ENCODE measurements around the gene CCDC137.

CCDC137 gene

DNA sequence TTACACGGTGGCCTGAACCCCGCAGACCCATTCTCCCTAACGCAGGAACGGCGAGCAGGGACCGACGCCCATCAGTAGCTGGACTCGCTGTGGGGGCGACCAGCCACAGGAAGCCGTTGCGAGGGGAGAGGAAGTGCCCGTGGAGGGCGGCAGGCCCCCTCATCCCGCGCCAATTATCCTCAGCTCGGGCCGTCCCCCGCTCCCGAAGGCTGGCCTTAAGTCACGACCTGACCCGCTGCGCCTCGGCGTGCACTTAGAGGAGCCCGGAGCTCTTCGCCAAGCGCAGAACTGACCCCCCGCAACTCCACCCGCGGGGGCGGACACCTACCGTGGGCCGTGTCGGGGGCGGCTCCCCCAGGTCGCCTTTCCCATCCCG, 16.7 kb downstream of the CCDC137 start:
- DNase-seq (ENCODE audit: low read depth in 2 of 2): no peak

DNA sequence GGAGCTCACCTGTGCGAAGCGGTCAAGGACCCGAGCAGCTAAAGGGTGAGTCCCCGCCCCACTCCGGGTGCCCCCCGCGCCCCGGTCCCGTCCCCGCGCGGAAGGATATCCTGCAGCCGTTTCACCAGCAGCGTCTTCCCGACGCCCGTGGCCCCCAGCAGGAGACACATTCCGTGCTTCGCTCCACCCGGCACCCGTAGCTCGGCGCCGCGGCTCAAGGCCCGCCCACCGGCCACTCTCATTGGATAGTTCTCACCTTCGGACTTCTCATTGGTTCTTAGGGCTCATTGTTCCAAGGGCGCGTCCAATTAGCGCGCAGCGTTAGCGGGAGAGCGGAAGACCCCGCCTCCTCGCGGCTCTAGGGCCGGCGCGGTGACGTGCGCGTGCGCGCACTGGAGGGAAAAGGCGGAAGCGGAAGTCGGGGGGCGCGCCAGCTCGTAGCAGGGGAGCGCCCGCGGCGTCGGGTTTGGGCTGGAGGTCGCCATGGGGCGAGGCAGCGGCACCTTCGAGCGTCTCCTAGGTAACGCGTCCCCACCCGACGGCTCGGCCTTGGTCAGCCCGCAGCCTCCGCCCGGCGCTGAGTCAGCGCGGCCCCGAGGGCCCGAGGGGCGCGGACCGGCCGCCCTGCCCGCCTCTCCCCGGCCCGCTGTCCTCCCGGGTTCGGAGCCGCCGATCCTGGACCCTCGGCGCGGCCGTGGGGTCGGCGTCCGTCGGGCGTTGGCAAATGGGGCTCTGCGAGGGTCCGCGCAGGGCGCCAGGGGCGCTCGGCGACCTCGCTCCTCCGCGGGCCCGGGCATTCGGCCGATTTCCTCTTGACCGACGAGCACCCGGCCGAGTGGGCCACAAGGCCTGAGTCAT, 17.3 kb downstream of the CCDC137 start, which contains the start of the genes ARL16 and HGS:
TSS of gene ARL16 (minus strand) at position 214 of the 858 bp plus-strand sequence. CDS start at position 170, 44 bp downstream.
TSS of gene HGS (plus strand) at position 428 of the 858 bp plus-strand sequence. CDS start at position 484, 56 bp downstream.
- peak; percentile 95 to 97 for DNase-seq (ENCODE audit: low read depth in 2 of 2)

- no peak for DNase-seq (ENCODE audit: low read depth in 2 of 2)
Measured at GRCh38 chr17:81684442-81684911, 17.9 kb downstream of the CCDC137 start.

DNA sequence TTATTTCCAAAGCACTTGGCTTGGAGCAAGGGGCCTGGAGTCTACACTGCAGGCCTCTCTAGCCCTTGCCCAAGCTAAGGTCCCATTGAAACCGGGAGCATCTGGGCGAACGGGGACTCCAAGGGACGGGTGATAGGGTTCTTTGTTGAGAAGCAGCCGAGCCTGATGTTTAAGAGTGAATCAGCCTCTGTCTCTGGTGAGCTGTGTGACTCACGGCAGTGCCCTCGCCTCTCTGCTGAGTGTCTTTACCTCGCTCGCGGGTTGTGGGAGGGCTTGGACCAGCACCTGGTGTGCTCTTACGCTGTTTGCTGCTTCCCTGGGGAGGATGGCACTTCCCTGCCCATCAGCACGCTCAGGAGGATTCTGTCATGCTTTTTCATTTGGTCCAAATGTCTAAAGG, 18.6 kb downstream of the CCDC137 start:
- peak; percentile 42 to 58 for DNase-seq (ENCODE audit: low read depth in 2 of 2)

GRCh38 chr17:81686614-81687013, 20.1 kb downstream of the CCDC137 start:
- DNase-seq (ENCODE audit: low read depth in 2 of 2): no peak

DNA sequence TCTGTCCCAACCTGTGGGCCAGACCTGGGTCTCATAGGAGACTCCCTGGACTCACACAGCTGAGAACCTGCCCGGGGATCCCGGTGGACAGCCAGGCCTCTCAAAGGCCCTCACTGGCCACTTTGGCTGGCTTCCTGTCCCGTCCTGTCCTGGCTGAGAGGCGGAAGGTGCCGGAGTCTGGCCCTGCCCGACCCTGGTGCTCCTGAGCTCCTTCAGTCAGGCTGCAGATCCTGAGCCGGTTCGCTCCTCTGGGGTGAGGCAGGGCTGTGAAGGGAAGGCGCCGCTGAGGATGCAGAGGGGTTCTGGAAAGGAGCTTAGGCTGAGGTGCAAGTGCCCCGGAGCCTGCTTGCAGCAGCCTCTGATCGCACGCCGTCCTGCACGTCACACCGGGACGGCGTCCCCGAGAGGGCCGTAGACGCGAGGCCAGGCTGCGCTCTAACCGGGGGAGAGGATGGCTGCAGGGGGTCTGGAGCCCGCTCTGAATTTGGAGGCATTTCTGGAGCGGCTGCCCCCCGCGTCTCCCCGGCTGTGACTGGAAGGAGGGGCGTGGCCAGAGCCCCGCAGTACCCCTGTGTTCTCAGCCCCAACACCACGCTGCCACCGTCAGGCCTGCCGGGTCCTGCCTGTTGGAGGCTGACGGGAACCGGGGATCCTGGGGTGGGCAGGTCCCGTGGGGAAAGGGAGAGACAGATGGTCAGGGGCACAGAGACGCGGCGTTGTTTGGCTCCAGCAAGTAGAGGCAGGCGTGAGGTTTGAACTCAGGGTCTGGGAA, 21.4 kb downstream of the CCDC137 start:
- no peak for DNase-seq (ENCODE audit: low read depth in 2 of 2)

GRCh38 chr17:81688616-81689015, 22.1 kb downstream of the CCDC137 start:
- no peak for DNase-seq (ENCODE audit: low read depth in 2 of 2)

- no peak for DNase-seq (ENCODE audit: low read depth in 2 of 2)
Measured at GRCh38 chr17:81690066-81690465, 23.5 kb downstream of the CCDC137 start.

DNA sequence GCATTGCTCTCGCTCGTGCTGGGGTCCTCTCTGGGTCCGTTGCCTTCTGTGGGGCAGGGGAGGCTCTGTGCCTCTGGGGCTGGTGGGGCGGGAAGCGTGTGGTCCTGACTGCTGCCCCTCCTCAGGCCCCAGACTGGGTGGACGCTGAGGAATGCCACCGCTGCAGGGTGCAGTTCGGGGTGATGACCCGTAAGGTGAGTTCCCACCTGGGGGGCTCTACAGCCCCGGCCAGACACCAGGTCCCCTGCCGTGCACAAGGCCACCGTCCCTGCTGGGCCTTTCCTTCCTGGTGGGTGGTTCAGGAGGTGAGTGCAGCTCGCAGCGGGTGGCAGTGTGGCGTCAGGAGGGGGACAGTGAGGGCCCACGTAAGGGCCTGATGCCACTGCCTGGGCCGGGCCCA, 24.0 kb downstream of the CCDC137 start:
- no peak for DNase-seq (ENCODE audit: low read depth in 2 of 2)

DNA sequence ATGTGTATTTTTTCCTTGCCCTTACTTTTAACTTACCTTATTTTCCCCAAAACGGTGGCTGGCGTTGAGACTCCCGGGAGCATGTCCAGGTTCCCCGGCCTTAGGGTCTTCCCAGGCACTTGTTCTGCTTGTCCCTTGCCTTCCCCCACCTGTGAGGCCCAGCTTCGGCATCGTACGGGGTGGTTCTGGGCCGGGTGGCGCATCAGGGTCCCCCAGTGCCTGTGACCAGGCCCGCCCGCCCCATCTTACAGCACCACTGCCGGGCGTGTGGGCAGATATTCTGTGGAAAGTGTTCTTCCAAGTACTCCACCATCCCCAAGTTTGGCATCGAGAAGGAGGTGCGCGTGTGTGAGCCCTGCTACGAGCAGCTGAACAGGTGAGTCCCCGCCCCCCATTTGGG, 24.7 kb downstream of the CCDC137 start:
- no peak for DNase-seq (ENCODE audit: low read depth in 2 of 2)

DNA sequence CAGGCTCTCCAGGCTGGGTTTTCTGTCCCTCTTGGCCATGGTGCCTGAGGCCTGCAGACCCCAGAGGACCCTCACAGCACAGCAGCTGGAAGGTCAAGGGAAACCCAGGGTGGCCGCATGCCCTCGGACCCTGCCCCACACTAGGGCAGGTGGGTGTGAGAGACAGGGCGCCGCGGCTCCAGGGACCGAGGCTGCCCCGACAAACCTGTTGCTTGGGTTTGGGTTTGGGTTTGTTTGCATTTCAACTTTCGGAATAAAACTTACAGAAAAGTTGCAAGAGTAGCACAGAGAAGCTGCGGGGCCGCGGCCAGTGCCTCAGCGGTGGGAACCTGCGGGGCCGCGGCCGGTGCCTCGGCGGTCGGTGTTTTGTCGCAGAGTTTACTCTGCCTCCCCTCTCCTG, 25.1 kb downstream of the CCDC137 start:
- DNase-seq (ENCODE audit: low read depth in 2 of 2): no peak

- DNase-seq (ENCODE audit: low read depth in 2 of 2): no peak
Measured at GRCh38 chr17:81693509-81694210, 27.1 kb downstream of the CCDC137 start.

- no peak for DNase-seq (ENCODE audit: low read depth in 2 of 2)
Measured at GRCh38 chr17:81694810-81695209, 28.3 kb downstream of the CCDC137 start.

GRCh38 chr17:81695211-81695610, 28.7 kb downstream of the CCDC137 start:
- DNase-seq (ENCODE audit: low read depth in 2 of 2): no peak

DNA sequence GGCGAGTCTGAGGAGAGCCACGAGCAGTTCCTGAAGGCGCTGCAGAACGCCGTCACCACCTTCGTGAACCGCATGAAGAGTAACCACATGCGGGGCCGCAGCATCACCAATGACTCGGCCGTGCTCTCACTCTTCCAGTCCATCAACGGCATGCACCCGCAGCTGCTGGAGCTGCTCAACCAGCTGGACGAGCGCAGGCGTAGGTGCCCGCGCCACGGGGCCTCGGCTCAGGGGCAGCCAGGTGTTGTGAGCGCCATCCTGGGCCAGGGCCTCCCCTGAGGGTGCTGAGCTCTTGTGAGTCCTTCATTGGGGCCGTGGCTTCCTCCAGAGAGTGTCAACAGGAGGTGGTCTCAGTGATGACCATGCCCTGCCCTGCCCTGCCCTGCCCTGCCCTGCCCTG, 29.3 kb downstream of the CCDC137 start:
- no peak for DNase-seq (ENCODE audit: low read depth in 2 of 2)

DNA sequence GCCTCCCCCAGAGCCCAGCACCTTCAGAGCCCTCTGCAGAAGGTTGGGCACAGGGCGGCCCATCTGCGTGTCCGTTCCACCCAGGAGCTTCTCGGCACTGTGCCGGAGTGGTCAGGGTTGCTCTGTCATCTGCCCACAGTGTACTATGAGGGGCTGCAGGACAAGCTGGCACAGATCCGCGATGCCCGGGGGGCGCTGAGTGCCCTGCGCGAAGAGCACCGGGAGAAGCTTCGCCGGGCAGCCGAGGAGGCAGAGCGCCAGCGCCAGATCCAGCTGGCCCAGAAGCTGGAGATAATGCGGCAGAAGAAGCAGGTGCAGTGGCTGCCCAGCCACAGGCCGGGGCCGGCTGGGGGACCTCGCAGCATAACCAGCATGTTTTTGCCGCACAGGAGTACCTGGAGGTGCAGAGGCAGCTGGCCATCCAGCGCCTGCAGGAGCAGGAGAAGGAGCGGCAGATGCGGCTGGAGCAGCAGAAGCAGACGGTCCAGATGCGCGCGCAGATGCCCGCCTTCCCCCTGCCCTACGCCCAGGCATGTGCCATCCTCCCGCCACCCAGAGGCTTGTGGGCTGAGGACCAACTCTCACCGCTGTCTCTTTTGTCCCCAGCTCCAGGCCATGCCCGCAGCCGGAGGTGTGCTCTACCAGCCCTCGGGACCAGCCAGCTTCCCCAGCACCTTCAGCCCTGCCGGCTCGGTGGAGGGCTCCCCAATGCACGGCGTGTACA, 29.8 kb downstream of the CCDC137 start:
- DNase-seq (ENCODE audit: low read depth in 2 of 2): no peak

- DNase-seq (ENCODE audit: low read depth in 2 of 2): no peak
Measured at GRCh38 chr17:81697261-81698044, 30.9 kb downstream of the CCDC137 start.

- DNase-seq (ENCODE audit: low read depth in 2 of 2): no peak
Measured at GRCh38 chr17:81700353-81701287, 34.1 kb downstream of the CCDC137 start.

GRCh38 chr17:81701288-81702071, 34.9 kb downstream of the CCDC137 start:
- DNase-seq (ENCODE audit: low read depth in 2 of 2): no peak
